Liver (tissue), 9 donors: ENCODE measurements around the gene ANKS1A. TPM values are rescaled to one million over a fixed set of nuclear protein-coding genes. Genes with fewer than 3 reads are reported as not detected.

Experiments
- DNase-seq: peaks from one replicate; pipeline ENCODE4 v3.0.0-alpha.2; 2017; ENCODE audit warnings: low spot score
- H3K27ac ChIP-seq, 2 donors: one replicate each; pipeline ENCODE4 v1.7.0; 2013; ENCODE audit warnings: inconsistent platforms in 2 of 2, low read length in 2 of 2, control low read depth in 1 of 2, low read depth in 1 of 2, mild to moderate bottlenecking in 1 of 2
- H3K27me3 ChIP-seq, 4 donors: one replicate each; pipeline versions ENCODE4 v1.6.1 to v1.7.0; 2013; ENCODE audit warnings: low read length in 3 of 4, inconsistent platforms in 1 of 4, mild to moderate bottlenecking in 1 of 4, moderate library complexity in 1 of 4; ENCODE audit not compliant: control insufficient read depth in 4 of 4, insufficient read depth in 4 of 4
- H3K36me3 ChIP-seq, 4 donors: one replicate each; pipeline versions ENCODE4 v1.6.1 to v1.7.0; 2013; ENCODE audit warnings: low read length in 3 of 4, mild to moderate bottlenecking in 3 of 4, low read depth in 1 of 4, moderate library complexity in 1 of 4; ENCODE audit not compliant: control insufficient read depth in 4 of 4, insufficient read depth in 3 of 4
- H3K4me1 ChIP-seq, 4 donors: one replicate each; pipeline versions ENCODE4 v1.6.1 to v1.7.0; 2013; ENCODE audit warnings: low read length in 3 of 4, mild to moderate bottlenecking in 3 of 4, moderate library complexity in 1 of 4; ENCODE audit not compliant: control insufficient read depth in 4 of 4, insufficient read depth in 4 of 4
- H3K4me3 ChIP-seq, 3 donors: one replicate each; pipeline versions ENCODE4 v1.6.1 to v1.7.0; 2013; ENCODE audit warnings: low read length in 3 of 3, control low read depth in 1 of 3, low read depth in 1 of 3, mild to moderate bottlenecking in 1 of 3
- H3K9ac ChIP-seq, 2 donors: one replicate each; pipeline ENCODE4 v1.7.0; 2013; ENCODE audit warnings: low read length in 2 of 2, mild to moderate bottlenecking in 2 of 2, moderate library complexity in 2 of 2, control low read depth in 1 of 2, low read depth in 1 of 2
- H3K9me3 ChIP-seq, 4 donors: one replicate each; pipeline versions ENCODE4 v1.6.1 to v1.7.0; 2013; ENCODE audit warnings: low read length in 3 of 4; ENCODE audit not compliant: control insufficient read depth in 4 of 4
- EGR1 ChIP-seq, 2 donors: IDR thresholded peaks; 2 replicates each; pipeline ENCODE4 v1.6.1; 2016 to 2018; ENCODE audit warnings: antibody characterized with exemption in 2 of 2, low read depth in 2 of 2
- FOXA1 ChIP-seq: IDR thresholded peaks from 2 replicates; pipeline ENCODE4 v1.6.1; 2016; ENCODE audit warnings: antibody characterized with exemption
- FOXA2 ChIP-seq: IDR thresholded peaks from 2 replicates; pipeline ENCODE4 v1.6.1; 2016; ENCODE audit warnings: antibody characterized with exemption
- GABPA ChIP-seq, 2 donors: IDR thresholded peaks in 1 of 2; conservative IDR thresholded peaks in 1 of 2; 2 replicates each; pipeline ENCODE4 v1.6.1; 2016; ENCODE audit warnings: antibody characterized with exemption in 2 of 2, mild to moderate bottlenecking in 1 of 2, moderate library complexity in 1 of 2
- HNF4A ChIP-seq, 2 donors: conservative IDR thresholded peaks; 2 replicates each; pipeline ENCODE4 v1.6.1; 2016; ENCODE audit warnings: antibody characterized with exemption in 2 of 2, mild to moderate bottlenecking in 2 of 2
- JUND ChIP-seq, 2 donors: IDR thresholded peaks; 2 replicates each; pipeline ENCODE4 v1.6.1; 2016; ENCODE audit warnings: antibody characterized with exemption in 2 of 2
- NR2F2 ChIP-seq: IDR thresholded peaks from 2 replicates; pipeline ENCODE4 v1.6.1; 2016; ENCODE audit warnings: antibody characterized with exemption
- REST ChIP-seq: IDR thresholded peaks from 2 replicates; pipeline ENCODE4 v1.6.1; 2016; ENCODE audit warnings: antibody characterized with exemption, mild to moderate bottlenecking
- RXRA ChIP-seq, 2 donors: IDR thresholded peaks; 2 replicates each; pipeline ENCODE4 v1.6.1; 2017 to 2018; ENCODE audit warnings: antibody characterized with exemption in 2 of 2, mild to moderate bottlenecking in 1 of 2
- SP1 ChIP-seq: IDR thresholded peaks from 2 replicates; pipeline ENCODE4 v1.6.1; 2018; ENCODE audit warnings: antibody characterized with exemption, mild to moderate bottlenecking
- TAF1 ChIP-seq: conservative IDR thresholded peaks from 2 replicates; pipeline ENCODE4 v1.6.1; 2016; ENCODE audit warnings: antibody characterized with exemption, mild to moderate bottlenecking
- YY1 ChIP-seq: IDR thresholded peaks from 2 replicates; pipeline ENCODE4 v1.6.1; 2016; ENCODE audit warnings: antibody characterized with exemption, mild to moderate bottlenecking
- WGBS: extraction: QIAGEN DNeasy Blood & Tissue Kit; methylation state at CpG from one replicate; pipeline ENCODE4 v1.1.7; 2013; 5-methylcytosine and 5-hydroxymethylcytosine counted together
- polyA plus RNA-seq, 2 donors: library from polyadenylated mRNA; stranded (reverse) in 1 of 2; unstranded in 1 of 2; fragments of 200-250 nt in 1 of 2; fragments of >200 nt in 1 of 2; fragmentation: Nextera tagmentation in 1 of 2; extraction: Ambion mirVana in 1 of 2; gene quantifications; one replicate each; pipeline versions ENCODE4 v1.2.1 to v1.2.3, GENCODE V29; 2013 to 2015
- total RNA-seq, 2 donors: library from RNA; depleted of rRNA; stranded (reverse); fragments of >200 nt; gene quantifications; one replicate each; pipeline ENCODE4 v1.2.3, GENCODE V29; 2014
- TF ChIP-seq, protein P1 (sequence below): IDR thresholded peaks from 2 replicates; pipeline ENCODE4 v1.6.1; 2016; ENCODE audit warnings: antibody characterized with exemption
- TF ChIP-seq, protein P2 (sequence below): IDR thresholded peaks from 2 replicates; pipeline ENCODE4 v1.6.1; 2016; ENCODE audit warnings: antibody characterized with exemption
- TF ChIP-seq, protein P3 (sequence below): IDR thresholded peaks from 2 replicates; pipeline ENCODE4 v1.6.1; 2016; ENCODE audit warnings: antibody characterized with exemption
- donor health status: healthy.
- donor health status: healthy.
- donor health status: healthy.
- donor health status: healthy.
- donor health status: healthy.

Gene ANKS1A
- total and polyA plus RNA-seq, 4 donors: 4.3 to 18.7 (median 6.7) TPM

- Histone ChIP-seq H3K27ac (no peak overlapping the region), H3K4me3 (no peak overlapping the region), H3K9me3 (no peaks in the 10 kb centered on the region), H3K9ac (no peak overlapping the region), H3K4me1 (no peaks in the 10 kb centered on the region), H3K36me3 (peaks cover 0 to 39% (median 11%) of the 10 kb centered on the region in 4 donors), H3K27me3 (no peaks in the 10 kb centered on the region)
- 97% methylated on average over 2 of the region's 2 CpGs for WGBS
- TF ChIP-seq, protein P1, sequence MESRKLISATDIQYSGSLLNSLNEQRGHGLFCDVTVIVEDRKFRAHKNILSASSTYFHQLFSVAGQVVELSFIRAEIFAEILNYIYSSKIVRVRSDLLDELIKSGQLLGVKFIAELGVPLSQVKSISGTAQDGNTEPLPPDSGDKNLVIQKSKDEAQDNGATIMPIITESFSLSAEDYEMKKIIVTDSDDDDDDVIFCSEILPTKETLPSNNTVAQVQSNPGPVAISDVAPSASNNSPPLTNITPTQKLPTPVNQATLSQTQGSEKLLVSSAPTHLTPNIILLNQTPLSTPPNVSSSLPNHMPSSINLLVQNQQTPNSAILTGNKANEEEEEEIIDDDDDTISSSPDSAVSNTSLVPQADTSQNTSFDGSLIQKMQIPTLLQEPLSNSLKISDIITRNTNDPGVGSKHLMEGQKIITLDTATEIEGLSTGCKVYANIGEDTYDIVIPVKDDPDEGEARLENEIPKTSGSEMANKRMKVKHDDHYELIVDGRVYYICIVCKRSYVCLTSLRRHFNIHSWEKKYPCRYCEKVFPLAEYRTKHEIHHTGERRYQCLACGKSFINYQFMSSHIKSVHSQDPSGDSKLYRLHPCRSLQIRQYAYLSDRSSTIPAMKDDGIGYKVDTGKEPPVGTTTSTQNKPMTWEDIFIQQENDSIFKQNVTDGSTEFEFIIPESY: no peak
- TF ChIP-seq FOXA2: no peak
- no peak for TF ChIP-seq EGR1 (IDR thresholded peaks at IDR 0.05; ENCODE audit: low read depth in 2 of 2)
- no peak for TF ChIP-seq REST
- TF ChIP-seq GABPA (IDR thresholded peaks at IDR 0.05 in 1 of 2, conservative IDR thresholded peaks at IDR 0.05 in 1 of 2): no peak
- TF ChIP-seq RXRA (IDR thresholded peaks at IDR 0.05): no peak
- TF ChIP-seq, protein P2, sequence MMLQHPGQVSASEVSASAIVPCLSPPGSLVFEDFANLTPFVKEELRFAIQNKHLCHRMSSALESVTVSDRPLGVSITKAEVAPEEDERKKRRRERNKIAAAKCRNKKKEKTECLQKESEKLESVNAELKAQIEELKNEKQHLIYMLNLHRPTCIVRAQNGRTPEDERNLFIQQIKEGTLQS: no peak
- no peak for TF ChIP-seq TAF1
- no peak for TF ChIP-seq NR2F2
- TF ChIP-seq, protein P3, sequence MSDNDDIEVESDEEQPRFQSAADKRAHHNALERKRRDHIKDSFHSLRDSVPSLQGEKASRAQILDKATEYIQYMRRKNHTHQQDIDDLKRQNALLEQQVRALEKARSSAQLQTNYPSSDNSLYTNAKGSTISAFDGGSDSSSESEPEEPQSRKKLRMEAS: no peak
- TF ChIP-seq SP1: no peak
- no peak for DNase-seq
Observed at GRCh38 chr6:35070111-35070510, 181.1 kb downstream of the ANKS1A start.

DNA sequence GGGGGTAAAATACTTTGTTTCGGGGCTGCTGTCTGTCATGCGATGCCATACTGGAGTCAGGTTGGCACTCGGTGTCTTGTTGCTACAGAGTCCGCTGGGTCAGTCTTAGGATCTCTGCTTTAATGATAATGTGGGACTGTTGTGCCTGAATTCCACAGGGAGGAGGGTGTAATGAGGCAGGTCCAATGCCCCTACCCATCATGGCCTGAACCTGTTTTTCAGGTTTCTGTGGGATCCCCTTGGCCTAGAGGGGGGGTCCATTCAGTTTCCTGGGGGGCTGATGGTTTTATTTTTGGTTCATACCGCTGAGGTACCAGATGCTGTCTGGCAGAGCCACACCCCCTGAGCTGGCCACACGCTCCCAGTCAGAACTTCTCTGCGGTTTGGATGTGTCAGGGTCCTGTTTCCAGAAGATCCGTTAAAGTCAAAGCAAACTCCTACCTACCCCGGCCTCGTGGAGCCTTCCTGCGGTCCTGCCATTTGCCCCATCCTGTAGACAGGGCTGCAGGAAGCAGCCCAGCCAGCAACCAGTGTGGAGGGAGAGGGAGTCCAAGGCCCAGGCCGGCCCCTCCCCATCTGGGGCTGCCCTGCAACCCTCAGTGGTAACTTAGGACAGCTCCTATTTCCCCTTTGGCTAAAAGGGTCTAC is 182.4 kb downstream of the ANKS1A start:
- H3K36me3 ChIP-seq: peaks cover 0 to 33% (median 5%) of the 10 kb centered on the region in 4 donors
- TF ChIP-seq NR2F2: no peak
- TF ChIP-seq REST: no peak
- TF ChIP-seq HNF4A (conservative IDR thresholded peaks at IDR 0.05): no peak
- TF ChIP-seq FOXA2: no peak
- no peak for TF ChIP-seq GABPA (IDR thresholded peaks at IDR 0.05 in 1 of 2, conservative IDR thresholded peaks at IDR 0.05 in 1 of 2)
- TF ChIP-seq TAF1: no peak
- no peak for TF ChIP-seq JUND (IDR thresholded peaks at IDR 0.05)
- TF ChIP-seq, protein P2: no peak
- TF ChIP-seq YY1: no peak
- TF ChIP-seq, protein P1: no peak
- no peak for TF ChIP-seq EGR1 (IDR thresholded peaks at IDR 0.05; ENCODE audit: low read depth in 2 of 2)
- TF ChIP-seq FOXA1: no peak
- H3K27me3 ChIP-seq: no peaks in the 10 kb centered on the region
- 88% methylated on average over 12 of the region's 12 CpGs for WGBS
- H3K4me3 ChIP-seq: no peak overlapping the region
- no peak overlapping the region for H3K27ac ChIP-seq
- H3K9me3 ChIP-seq: no peaks in the 10 kb centered on the region
- H3K4me1 ChIP-seq: no peaks in the 10 kb centered on the region
- no peak overlapping the region for H3K9ac ChIP-seq
- DNase-seq: no peak
